GM18870 (cell line): ENCODE measurements around the gene GOSR2.
"Not testable (repeated sequence)": the region's sequence is repeated elsewhere in the genome, so short reads cannot be mapped to it uniquely, and the experiment has no call there.

Source experiments
- ATAC-seq: cut with Tn5 transposase; IDR thresholded peaks from one replicate; pipeline ENCODE4 v1.9.1; 2021; ENCODE audit warnings: moderate library complexity; ENCODE audit not compliant: unreplicated experiment

GOSR2 gene

DNA sequence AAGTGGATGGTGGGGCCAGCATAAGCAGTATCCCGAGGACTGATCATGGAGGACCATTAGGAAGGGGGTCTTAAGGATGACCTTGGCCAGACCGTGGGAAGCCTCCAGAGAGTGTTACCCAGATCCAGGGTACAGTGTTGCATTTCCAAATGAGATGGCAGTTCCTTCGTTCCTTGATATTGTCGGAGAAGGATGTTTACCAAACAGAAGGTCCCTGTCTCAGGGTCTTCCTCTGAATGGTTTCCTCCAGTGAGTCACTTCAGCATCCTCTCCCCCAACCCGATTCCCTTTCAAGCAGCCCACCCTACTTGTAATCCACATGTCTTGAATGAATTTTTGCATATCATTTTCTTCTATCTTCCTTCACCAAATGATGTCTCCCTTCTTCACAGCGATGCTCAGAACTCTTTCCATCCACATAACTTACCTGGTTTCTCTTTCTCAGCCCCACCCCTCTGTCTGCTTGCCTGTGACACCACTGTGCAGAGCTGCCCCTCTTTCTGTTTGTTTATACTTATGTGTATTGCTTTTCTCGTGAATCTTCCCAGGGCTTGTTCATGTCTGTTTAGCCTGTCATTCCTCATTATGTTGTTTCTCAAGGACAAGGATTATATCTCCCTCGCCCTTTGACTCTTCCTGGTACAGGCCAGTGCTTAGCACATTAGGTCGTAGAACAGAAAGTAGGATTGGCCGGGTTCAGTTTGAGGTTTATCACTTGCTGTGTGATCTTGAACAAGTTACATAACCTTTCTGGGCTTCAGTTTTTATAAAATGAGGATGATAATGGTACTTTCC, 5.7 kb downstream of the GOSR2 start:
- no peak for ATAC-seq

DNA sequence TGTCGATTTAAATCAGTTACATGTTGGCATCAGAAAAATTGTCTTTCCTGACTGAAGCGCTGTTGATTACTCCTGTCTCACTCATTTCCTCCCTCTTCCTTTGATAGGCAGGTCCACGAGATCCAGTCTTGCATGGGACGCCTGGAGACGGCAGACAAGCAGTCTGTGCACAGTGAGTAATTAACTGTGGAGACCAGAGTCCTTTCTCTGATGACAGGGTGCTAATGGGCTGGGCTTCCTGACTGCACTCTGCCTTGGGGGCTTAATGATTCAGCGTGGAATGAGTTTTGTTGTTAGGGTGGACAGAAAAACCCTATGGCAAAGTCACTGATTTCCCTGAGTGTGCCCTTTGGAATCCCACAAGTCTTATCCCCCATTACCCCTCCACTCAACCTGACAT, 6.5 kb downstream of the GOSR2 start:
- no peak for ATAC-seq

DNA sequence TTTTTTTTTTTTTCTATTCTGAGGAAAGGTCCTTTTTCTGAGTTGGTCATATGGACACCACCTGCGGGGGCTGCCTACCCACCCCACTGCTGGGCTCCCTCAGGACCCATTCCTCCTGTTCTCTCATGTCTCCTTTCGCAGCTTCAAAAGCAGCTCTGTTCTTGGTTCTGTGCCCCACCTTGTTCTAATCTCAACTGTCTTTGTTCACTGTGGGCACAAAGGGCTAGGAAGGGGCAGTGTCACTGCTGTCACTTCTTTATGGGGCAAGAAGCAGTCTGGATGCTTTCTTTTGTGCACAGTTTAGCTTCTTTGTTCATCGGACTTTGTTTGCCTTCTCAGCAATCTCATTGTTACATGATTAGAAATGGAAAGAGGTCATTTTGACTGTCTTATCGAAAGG, 7.1 kb downstream of the GOSR2 start:
- no peak for ATAC-seq

DNA sequence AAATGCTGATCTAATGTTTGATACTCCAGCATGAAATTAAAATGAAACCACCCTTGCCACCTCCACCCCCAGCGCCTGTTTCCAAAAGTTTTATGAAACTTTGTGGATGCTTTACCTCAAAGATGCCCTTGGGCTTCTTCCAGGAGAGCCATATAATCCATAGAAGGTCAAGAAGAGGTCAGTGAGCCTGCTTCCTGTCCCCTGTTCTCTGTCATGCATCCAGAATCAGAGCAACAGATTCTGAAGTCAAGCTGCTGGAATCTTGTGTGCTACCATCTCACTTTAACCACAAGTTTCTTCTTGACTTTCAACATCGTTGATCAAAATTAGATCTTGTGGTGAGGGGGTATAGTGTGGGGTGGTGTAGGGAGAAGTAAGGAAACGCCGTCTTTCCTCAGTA, 8.6 kb downstream of the GOSR2 start:
- ATAC-seq, result no peak

DNA sequence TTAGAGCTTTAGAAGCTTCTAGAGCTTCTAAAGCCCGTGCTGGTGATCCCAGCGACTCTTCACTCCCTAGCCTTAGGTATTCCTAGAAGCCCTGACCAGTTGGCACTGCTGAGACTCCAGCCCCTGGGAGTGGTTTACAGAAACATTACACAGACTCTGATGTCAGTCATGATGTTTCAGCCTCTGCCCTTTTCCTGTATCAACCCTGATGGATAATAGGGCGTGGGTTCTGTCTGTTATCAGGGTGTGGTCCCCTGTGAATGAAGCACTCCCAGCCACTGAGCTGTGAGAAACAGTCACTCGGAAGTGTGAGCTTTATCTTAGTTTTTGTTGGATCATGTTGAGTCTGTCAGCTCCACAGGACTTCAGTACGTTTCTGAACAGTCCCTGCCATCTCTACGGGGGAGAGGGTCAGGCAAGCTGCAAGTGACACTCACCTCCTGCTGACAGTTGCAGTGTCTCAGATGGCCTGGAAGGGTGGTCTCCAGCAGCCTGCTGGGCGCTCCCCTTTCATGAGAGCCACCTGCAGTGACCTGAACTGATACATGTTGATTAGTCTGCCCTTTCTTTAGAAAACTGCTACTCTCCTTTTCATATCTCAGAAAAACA, 12.8 kb downstream of the GOSR2 start:
- ATAC-seq, result no peak

DNA sequence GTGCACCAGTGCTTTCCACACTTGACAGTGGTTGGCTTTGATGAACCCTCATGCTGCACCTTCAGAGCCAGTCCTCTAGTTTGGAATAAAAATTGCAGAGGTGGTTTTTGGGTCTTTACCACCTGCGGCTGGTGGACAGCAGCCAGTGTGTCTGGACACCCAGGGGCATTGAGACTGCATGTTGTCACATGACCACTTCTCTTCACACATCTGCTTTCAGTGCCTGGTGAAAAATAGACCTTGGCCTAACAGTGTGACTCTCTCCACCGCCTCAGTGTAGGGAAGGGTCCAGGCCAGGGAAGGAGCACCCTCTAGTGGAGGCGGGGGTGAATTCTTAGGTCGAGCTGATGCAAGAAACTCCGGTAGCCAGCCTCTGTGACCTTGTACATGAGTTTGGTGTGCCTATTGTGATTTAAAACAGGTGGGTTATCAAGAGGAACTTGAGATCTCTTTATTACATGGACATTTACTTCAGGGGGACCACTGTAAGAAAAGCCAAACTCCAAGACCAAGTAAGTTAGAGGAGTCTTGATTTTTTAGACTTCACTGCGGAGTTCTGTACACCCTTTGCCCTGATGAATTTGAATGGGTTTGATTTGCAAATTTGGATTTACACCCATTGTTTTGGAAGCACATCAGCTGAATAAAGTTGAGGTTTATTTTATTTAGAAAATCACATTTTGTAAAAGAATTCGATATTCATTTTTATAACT, 17.9 kb downstream of the GOSR2 start:
- no peak for ATAC-seq

DNA sequence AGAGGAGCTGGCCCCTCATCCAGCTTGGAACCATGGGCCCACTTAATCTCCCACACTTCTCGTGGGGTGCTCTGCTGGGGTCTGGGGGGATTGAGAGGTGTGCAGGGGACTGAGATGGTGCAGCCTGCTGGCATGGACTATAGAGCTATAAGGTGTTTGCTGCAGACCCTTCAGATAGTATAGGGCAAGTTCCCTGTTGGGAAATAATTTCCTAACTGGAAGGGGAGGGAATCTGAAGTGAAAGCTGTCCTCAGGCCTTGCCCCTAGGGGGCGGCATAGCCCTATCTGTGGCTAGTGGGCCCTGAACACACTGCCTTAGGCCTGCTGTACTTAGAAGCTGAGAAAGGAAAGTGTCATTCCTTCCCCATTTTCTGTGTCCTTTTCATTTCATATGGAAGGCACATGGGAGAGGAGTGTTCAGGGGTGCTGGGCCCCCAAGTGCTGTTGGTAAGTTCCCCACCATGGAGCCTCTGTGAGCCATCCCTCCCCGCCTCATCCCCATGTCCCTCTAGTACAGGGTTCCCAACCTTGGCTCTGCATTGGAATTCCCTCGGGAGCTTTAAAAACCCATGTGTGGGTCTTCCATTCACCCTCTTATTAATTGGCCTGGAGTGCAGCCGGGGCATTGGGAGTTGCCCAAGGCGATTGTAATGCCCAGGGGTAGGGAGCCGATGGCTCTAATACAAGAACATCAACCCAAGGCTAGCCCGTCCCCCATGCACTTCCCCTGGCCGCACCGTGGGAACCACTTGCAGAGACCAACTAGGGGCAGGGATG, 19.7 kb downstream of the GOSR2 start:
- ATAC-seq, result no peak

DNA sequence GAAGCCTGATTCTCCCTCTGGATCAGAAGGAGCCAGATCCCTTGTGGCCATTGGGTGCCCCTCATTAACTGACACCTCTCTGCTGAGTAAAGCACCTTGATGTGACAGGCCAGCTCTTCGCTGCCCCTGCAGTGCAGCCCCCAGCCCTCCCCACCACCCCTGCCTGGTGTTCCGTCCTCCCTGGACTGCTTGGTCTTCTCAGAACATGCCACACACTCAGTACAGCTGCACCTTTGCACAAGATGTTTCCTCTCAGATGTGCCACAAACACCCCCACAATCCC, 20.2 kb downstream of the GOSR2 start:
- ATAC-seq, result no peak

DNA sequence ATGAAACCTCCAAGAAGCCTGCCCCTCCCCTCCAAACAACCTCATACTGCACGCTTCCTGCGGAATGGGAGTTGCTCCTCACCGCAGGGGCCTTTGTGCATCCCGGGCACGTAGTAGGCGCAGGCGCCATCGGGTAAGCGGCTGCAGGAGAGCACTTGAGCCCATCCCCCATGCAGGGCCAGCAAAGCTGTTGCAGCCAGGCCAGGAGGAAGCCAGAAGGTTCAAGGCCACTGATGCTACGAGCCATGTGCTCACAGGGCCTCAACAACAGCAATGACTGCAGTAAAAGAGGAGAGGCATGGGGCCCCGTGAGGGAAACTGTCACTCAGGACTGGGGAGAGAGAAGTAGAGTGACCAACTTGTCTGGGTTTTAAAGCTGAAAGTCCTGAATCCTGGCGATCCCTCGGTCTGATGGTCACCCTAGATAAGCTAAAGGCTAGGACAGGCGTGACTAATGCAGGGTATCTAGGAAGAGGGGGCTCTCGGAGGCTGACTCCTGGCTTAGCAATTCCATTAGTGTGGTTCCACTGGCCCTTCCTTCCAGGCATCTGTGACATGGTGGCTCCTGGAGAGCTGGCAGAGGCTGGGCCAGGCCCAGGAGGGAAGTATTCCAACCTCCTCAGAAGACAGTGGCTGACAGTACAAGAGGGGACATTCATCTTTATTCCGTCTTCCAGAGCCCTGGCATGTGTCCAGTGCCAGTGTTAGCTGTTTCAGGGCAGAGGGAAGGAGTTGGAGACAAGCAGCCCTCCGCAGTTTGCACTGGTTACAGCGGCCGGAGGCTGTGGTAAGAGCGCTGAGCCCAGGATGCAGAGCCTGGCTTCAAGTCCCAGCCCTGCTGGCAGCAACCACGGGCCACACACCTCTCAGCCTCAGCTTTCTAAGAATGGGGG, 20.8 kb downstream of the GOSR2 start:
- no peak for ATAC-seq

DNA sequence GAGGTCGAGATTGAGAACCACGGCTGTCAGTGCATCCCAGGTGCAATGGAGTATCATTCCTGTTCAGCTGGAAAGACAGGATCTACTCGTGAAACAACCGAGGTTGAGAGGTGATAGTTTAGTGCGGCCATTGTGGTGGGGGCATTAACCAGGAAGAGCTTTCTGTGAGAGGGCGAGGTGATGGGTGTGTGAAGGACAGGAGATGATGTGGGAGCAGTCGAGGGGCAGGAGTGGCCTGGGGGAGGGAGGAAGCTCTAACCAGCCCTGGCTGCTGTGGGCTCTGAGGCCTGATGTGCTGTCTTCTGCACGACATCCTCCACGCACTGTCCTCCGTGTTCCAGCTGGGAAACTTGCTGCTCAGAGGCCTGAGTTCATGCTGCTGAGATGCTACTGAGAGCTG, 22.0 kb downstream of the GOSR2 start:
- no peak for ATAC-seq

DNA sequence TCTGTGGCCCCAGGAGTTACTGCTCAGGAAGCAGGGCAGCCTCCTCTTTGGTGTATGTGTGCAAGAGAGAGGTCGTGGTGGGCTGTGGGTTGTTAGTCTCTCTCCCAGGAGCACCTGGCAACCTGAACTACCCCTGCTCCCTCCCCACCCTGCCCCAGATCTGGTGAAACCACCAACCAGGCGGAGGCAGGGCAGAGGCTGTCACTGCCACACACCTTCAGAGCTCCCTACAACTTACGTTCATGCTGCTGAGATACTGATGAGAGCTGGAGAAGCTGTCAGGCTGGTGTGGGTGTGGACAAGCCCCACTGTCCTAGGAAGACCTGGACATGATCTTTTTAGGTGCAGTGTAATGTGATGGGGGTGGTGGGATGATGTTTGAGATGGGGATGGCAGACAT, 24.3 kb downstream of the GOSR2 start:
- no peak for ATAC-seq

DNA sequence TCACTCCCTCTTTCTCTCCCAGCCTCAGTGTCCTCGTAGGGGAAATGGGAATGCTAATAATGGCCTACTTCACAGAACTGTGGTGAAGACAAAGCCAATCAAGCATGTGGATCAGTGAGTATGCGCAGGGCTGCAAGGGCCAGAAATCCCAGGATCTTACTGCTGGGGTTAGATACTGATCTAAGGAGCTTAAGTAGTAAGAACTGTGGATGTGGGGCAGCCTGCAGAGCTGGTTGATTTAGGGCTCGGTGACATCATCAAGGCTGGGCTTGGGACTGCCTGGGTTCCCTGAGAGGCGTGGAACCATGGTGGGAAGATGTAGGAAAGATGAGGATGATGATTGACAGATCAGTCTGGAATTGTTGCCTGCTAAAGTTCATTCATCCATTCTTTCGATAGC, 25.6 kb downstream of the GOSR2 start:
- no peak for ATAC-seq

DNA sequence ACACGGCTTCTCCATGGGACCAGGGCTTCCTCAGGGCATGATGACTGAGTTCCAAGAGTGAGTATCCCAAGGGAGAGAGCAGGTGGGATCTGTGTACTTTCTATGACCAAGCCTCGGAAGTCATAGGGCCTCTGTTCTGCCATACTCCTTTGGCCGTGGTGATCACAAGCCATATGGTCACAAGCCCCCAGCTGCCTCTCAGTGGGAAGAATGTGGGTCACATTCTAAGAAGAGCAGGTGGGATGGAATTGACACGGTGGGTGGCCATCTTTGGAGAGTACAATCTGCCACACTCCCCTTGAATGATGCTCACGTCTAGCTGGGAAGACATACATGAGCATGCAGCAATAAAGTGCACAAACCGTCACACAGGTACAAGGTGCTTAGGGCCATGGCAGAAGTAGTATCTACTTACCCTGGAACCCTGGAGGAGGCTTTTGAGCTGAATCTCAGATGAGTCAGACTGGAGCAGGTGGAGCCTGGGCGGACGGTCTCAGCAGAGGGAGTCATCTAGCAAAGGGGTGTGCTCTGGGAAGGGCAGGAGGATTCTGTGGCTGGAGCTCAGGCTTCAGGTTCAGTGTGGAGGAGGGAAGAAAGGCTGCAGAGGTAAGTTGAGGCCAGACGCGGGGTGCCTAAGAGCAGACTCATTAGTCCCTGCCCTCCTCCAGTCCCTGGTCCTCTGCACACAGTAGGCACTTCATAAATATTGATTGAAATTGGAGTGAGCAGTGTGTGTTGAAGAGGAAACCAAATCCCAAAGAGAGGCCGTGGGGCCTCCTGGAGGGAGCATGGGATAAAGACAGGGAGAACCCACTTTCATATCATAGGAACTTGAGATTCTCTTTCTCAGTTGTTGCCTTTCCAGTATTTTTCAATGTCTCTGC, 26.6 kb downstream of the GOSR2 start:
- ATAC-seq, result no peak

DNA sequence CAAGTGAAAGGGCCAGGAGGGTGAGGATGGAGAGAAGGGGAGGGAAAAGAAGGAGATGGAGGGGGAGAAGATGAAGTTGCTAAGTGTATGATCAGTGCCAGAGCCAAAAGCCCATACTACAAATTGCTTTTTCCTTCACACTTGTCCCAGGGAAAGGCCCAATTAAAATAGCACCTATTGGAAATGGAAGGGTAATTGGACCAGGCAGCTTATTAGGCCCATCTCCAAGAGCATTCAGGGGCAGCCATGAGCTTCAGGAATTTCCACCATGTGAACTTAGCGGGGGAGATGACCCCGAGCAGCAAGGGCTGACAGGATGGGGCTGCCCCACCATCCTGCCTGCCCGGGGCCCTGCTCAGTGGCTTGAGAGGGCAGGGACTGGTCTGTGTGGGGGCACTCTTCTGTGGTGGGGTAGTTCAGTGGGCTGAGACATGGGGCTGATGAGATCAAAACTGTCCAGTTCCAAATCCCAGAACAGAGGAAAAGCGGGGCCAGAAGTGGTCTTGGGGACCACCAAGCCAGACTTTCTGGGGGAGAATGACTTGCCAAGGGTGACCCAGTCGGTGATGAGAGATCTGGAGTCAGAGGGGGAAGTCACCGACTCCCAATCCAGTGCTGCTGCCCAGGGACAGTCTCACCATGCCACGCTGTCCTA, 27.5 kb downstream of the GOSR2 start:
- no peak for ATAC-seq

DNA sequence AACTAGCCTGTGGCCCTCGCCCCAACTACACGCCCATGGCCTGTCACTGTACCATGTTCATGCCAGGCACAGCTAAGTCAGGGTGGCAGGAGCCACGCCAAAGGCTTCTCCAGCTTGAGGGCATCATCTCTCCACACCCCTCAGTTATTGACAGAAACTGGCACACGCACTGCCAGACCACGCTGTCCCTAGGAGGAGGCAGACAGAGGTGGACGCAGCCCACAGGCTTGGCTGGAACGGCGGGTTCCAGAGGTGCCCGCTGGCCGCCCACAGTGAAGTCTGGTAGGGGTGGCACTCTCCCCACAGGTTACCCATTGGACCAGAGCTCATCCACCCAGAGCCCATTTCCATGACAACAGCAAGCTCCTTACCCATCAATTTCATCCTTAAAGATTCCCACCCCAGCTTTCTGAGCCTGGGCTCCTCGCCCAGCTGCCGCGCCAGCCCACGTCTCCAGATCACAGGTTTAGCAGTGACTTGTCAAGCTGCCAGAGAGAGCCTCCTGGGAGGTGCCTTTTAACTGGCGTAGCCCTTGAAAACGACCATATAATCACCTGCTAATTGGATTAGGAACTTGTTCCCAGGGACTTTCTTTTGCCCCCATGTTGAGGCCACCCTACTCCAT, 28.1 kb downstream of the GOSR2 start:
- no peak for ATAC-seq

DNA sequence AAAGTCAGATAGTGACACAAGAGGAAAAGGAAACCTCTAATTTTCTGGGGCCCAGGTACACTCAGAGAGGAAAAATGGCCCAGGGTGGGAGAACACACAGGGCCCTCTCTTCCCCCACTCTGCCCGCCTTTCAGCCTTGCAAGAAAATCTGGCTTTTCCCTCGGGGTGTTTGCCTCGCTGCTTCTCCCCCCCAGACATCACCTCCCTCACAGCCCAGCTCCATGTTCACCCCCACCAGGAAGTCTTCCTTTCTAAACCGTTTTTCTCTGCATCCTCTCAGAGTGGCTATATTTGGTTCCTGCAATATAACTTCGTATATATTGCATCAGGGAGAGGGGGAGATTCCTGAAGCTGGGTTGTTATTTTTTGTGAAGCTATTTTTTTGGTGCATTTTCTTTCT, 28.7 kb downstream of the GOSR2 start:
- no peak for ATAC-seq

DNA sequence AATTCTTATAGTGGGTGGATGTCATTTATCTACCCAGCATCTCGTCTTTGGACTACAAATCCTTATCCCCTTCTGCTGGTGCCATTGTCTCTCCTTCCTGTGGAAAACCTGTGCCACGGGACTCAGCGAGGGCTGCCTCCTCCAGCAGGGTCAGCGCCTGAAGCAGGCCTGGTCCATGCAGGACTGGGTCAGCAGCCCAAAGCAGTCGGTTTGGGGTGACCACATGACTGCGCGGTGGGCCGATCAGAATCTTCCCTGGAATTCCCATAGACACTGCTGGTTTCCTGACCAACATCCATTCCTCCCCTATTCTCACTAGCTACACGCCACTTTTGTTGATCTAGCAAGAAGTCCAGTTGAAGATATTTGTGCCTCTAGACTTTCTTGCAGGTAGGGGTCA, 29.2 kb downstream of the GOSR2 start:
- ATAC-seq, result no peak

DNA sequence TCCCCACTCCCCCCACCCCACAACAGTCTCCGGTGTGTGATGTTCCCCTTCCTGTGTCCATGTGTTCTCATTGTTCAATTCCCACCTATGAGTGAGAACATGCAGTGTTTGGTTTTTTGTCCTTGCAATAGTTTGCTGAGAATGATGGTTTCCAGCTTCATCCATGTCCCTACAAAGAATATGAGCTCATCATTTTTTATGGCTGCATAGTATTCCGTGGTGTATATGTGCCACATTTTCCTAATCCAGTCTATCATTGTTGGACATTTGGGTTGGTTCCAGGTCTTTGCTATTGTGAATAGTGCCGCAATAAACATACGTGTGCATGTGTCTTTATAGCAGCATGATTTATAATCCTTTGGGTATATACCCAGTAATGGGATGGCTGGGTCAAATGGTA, 30.2 kb downstream of the GOSR2 start:
- ATAC-seq, result not testable (repeated sequence)
